RWPE1 (cell line): ENCODE data around the gene TMEM97.

ENCODE experiments used
- CTCF ChIA-PET: fragments of 350-600 bp; sonication (Branson Sonifier 250); formaldehyde crosslinking; extraction: SDS; loops from one replicate; lab custom pipeline; 2021; lab: Yijun Ruan, JAX
- POLR2A ChIA-PET: fragments of 400-600 bp; formaldehyde crosslinking; extraction: SDS; loops from one replicate; lab custom pipeline; 2020; ENCODE audit warnings: antibody characterized with exemption; ENCODE audit not compliant: low non-redundant PET; lab: Yijun Ruan, JAX
- DNase-seq: peaks from one replicate; pipeline ENCODE4 v3.0.0; 2012; ENCODE audit warnings: low spot score
- H3K27ac ChIP-seq: fragments of 450-650 bp; 2 replicates; pipeline ENCODE4 v1.5.1; 2017
- TF ChIP-seq, protein P1 (sequence below): fragments of 450-650 bp; conservative IDR thresholded peaks from 2 replicates; pipeline ENCODE4 v1.5.1; 2017; ENCODE audit warnings: low read depth, mild to moderate bottlenecking

Gene TMEM97

DNA sequence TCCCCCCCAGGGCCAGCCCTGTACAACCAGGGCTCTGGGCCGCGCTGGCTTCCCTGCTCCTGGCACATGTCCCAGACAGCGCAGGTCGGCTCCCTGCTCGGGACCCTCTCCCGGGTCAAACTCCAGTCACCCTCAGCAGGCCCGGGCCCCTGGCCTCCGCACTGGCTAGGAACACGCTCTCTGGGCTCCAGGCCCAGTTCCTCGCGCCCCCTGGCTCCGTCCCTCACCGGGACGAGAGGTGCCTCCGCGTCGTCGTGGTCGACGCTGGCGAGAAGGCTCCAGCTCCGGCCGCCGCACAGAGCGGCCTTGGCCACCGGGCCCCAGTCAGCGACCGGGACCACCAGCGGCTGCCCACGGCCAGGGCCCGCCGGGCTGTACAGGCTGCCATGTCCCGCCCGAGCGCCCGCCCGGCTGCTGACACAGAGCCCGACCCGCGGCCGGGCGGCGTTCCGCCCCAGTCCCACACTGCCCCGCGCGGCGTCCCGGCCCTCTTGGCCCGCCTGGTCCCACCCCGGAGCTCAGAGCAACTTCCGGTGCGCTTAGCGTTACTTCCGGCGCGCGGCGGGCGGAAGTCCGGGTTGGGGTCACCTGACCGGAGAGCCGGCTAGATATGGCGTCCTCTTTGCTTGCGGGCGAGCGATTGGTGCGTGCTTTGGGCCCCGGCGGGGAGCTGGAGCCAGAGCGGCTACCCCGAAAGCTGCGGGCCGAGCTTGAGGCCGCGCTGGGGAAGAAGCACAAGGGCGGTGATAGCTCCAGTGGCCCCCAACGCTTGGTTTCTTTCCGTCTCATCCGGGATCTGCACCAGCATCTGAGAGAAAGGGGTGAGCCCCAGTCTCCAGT is 38.3 kb downstream of the TMEM97 start, which contains the start of gene POLDIP2:
Gene POLDIP2, minus strand, starts transcription at position 467 of the 840 bp plus-strand sequence. Its CDS starts 79 bp downstream, at position 388.
- peak; percentile 92 for DNase-seq
- ChIA-PET POLR2A (interaction anchor here (0.7 to 2.1 kb wide), 4 partner anchors 10 to 105 kb away, joined by 3 to 16 read pairs (median 6); partner anchors contain the start of genes IFT20 and TNFAIP1), CTCF (interaction anchor here (0.5 to 0.6 kb wide), 4 partner anchors 106 to 500 kb away, joined by 3 to 4 read pairs (median 3); no protein-coding TSS in a partner anchor)
- H3K27ac ChIP-seq = peak within 1 kb of the TSS; percentile 77
- TF ChIP-seq, protein P1, sequence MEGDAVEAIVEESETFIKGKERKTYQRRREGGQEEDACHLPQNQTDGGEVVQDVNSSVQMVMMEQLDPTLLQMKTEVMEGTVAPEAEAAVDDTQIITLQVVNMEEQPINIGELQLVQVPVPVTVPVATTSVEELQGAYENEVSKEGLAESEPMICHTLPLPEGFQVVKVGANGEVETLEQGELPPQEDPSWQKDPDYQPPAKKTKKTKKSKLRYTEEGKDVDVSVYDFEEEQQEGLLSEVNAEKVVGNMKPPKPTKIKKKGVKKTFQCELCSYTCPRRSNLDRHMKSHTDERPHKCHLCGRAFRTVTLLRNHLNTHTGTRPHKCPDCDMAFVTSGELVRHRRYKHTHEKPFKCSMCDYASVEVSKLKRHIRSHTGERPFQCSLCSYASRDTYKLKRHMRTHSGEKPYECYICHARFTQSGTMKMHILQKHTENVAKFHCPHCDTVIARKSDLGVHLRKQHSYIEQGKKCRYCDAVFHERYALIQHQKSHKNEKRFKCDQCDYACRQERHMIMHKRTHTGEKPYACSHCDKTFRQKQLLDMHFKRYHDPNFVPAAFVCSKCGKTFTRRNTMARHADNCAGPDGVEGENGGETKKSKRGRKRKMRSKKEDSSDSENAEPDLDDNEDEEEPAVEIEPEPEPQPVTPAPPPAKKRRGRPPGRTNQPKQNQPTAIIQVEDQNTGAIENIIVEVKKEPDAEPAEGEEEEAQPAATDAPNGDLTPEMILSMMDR = no peak

DNA sequence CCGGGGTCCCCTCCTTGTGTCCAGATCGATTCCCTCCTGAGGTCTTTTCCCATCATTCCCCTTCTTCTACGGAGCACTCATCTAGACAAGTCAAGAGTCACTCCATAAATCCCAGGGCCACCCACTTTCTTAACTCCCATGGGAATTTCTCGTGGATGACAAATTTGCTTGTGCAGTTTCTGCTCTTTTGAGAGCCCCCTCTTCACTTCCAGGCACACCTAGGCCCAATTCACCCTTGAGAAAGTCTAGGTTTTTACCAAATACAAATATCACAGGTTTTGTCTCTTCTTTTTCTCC is 38.8 kb downstream of the TMEM97 start:
- TF ChIP-seq, protein P1 = no peak
- ChIA-PET POLR2A (interaction anchor here (1.0 to 2.1 kb wide), 3 partner anchors 10 to 22 kb away, joined by 4 to 16 read pairs (median 7); partner anchors contain the start of genes IFT20 and TNFAIP1), CTCF (interaction anchor here (0.5 to 0.6 kb wide), 3 partner anchors 107 to 214 kb away, joined by 3 to 4 read pairs (median 3); no protein-coding TSS in a partner anchor)
- DNase-seq = no peak
- peak overlapping the region; percentile 77 for H3K27ac ChIP-seq

DNA sequence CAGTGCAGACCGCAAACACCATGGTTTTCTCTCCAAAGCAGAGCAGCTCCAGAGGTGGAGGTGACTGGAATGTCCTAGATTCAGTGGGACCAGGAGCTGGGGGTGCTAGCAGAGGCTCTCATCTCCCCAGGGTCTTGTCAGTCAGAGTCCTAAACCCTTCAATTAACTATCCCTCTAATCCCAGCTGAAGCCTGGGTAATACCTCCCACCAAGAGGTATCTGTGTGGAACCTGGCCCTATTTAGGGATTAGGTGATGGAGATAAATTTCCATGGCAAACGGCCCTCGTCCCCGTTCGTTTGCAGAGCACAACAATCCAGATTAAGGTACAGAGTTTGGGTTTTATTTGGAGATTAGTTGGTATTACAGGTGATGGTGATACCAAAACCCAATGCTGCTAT is 44.2 kb downstream of the TMEM97 start:
- POLR2A ChIA-PET = no interaction called here
- TF ChIP-seq, protein P1 = no peak
- no peak overlapping the region for H3K27ac ChIP-seq
- DNase-seq = no peak
- CTCF ChIA-PET = no interaction called here

DNA sequence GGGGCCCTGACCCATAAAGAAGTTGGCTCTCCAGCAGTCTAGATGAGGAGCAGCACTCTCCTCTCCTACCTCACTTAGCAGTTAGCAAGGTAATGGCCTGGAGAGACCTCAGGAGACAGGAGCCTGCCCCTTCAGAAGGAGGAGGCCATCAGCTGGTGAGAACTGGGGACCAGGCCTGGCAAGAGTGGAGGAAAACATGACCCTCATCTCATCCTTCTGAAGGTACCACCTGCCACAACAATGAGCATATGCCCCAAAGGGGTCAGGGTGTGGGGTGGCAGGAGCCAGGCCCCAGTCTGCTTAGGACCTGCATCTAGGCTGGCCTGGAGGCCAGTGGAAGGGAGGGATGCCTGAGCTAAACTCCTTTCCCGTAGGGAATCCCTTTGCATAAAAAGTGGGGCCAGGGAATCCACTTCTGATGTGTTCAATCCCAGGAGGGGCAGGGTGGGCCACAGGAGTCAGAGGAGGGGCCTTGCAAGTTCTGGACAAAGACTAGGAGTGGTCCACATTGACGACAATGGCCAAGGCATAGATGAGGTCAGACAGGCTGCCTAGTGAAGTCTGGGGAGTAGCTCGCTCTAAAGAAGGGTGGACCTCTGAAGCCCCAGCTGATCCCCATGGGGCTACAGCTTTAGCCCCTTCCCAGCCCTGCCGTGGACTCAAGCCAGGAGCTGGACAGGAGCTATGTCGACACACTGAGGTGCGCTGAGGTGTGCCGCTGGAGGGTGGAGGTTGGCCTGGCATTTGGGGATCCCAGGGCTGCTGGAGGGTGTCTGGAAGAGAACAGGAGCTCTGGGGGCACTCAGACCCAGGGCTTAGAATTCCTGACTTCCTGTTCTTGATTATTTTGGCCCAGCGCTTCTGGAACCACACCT is 45.0 kb downstream of the TMEM97 start:
- TF ChIP-seq, protein P1 = no peak
- ChIA-PET POLR2A (no interaction called here), CTCF (no interaction called here)
- no peak for DNase-seq
- no peak overlapping the region for H3K27ac ChIP-seq

DNA sequence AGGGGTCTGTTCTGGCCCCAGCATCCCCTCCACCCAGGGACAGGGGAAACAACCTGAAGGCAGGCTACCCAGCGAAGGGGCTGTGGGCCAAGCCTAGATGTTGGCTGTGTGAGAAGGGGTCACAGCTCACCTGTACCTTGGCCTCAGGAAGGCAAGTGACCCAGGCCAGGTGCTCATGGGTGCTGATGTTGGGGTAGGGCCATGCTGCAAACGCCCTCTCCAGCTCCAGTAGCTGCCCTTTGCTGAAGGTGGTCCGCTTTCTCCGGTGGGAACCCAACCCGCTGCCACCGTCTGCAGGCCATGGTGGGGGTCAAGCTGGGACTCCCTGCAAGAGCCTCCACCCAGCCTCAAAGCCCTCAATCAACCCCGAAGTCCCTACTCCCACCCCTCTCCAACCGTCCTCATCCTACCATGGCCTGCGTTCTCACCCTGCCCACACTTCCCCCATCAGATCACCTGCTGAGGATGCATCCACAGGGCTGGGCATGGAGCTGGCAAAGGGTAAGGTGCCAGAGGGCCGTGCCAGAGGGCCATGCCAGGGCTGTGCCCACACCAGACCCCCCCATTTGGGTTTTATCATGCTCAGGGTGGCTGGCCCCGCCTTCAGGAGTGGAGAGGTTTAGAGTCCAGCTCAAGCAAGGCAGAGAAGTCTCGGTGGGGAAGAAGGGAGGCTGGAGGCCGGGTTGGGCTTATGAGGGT is 45.8 kb downstream of the TMEM97 start, which contains the start of gene SEBOX:
Gene SEBOX, minus strand, starts transcription at position 535 of the 699 bp plus-strand sequence. Its CDS starts 48 bp downstream, at position 487.
- no peak within 1 kb of the TSS for H3K27ac ChIP-seq
- TF ChIP-seq, protein P1 = no peak
- ChIA-PET POLR2A (no interaction called here), CTCF (interaction anchor here (0.6 kb wide), 1 partner anchor 86 kb away, joined by 3 read pairs; no protein-coding TSS in a partner anchor)
- no peak for DNase-seq
